Kidney (tissue), 14 donors: Measurements from ENCODE around the gene CPLX1. TPM values are rescaled to one million over a fixed set of nuclear protein-coding genes. Genes with fewer than 3 reads are reported as not detected.
"Not testable (repeated sequence)": the region's sequence is repeated elsewhere in the genome, so short reads cannot be mapped to it uniquely, and the experiment has no call there.

ENCODE experiments used
- DNase-seq, 5 donors: peaks; one replicate each; pipeline ENCODE4 v3.0.0-alpha.2; 2013 to 2020
- FAIRE-seq: peaks from 2 replicates; lab custom pipeline; 2012; peaks lifted over from hg19 to GRCh38; lab: Jason Lieb, UNC
- H3K27ac ChIP-seq, 2 donors: one replicate each; pipeline ENCODE4 v1.7.0; 2013; ENCODE audit warnings: low read depth in 2 of 2, low read length in 2 of 2, inconsistent platforms in 1 of 2
- H3K27me3 ChIP-seq: one replicate; pipeline ENCODE4 v1.7.1; 2013; ENCODE audit warnings: low read length, inconsistent platforms; ENCODE audit not compliant: control insufficient read depth, insufficient read depth
- H3K36me3 ChIP-seq, 3 donors: one replicate each; pipeline versions ENCODE4 v1.7.0 to v1.7.1; 2013; ENCODE audit warnings: low read length in 3 of 3, control low read depth in 1 of 3, inconsistent platforms in 1 of 3; ENCODE audit not compliant: insufficient read depth in 3 of 3, control insufficient read depth in 2 of 3
- H3K4me1 ChIP-seq, 3 donors: one replicate each; pipeline versions ENCODE4 v1.7.0 to v1.7.1; 2013; ENCODE audit warnings: low read length in 3 of 3, inconsistent platforms in 1 of 3, low read depth in 1 of 3; ENCODE audit not compliant: control insufficient read depth in 2 of 3, insufficient read depth in 2 of 3
- H3K4me3 ChIP-seq, 3 donors: one replicate each; pipeline versions ENCODE4 v1.7.0 to v1.8.1; 2013; ENCODE audit warnings: low read length in 3 of 3, control low read depth in 1 of 3, inconsistent platforms in 1 of 3
- H3K9ac ChIP-seq, 3 donors: one replicate each; pipeline versions ENCODE4 v1.7.0 to v1.7.1; 2013; ENCODE audit warnings: low read length in 3 of 3, control low read depth in 1 of 3, inconsistent platforms in 1 of 3
- H3K9me3 ChIP-seq, 3 donors: one replicate each; pipeline versions ENCODE4 v1.7.0 to v1.7.1; 2013; ENCODE audit warnings: low read length in 3 of 3, control low read depth in 1 of 3, inconsistent platforms in 1 of 3; ENCODE audit not compliant: control insufficient read depth in 2 of 3, insufficient read depth in 1 of 3
- intact Hi-C: fragments of 100-400 bp; cut with DNase I; formaldehyde crosslinking; loops from one replicate; pipeline ENCODE4 v1.11.1; 2022
- polyA plus RNA-seq: library from polyadenylated mRNA; stranded (reverse); fragments of 350-450 nt; fragmentation: Illumina TruSeq; extraction: RNeasy Lipid Tissue Mini Kit (QIAGEN cat#74804); gene quantifications from one replicate; pipeline ENCODE4 v1.2.3, GENCODE V29; 2014; ENCODE audit warnings: low read depth, low replicate concordance; ENCODE audit not compliant: insufficient read depth
- total RNA-seq: library from RNA; stranded (reverse); fragmentation: NEBNext Ultra II Directional; extraction: Animal tissue kit (Norgen Biotek cat#: 25700); gene quantifications from one replicate; pipeline ENCODE4 v1.2.1, GENCODE V29; 2021
- TF ChIP-seq, protein P1 (sequence below): IDR thresholded peaks from 3 replicates; pipeline ENCODE4 v1.5.1; 2012; ENCODE audit warnings: mild to moderate bottlenecking, moderate library complexity, borderline replicate concordance; ENCODE audit not compliant: insufficient read depth; ENCODE audit errors: extremely low read depth
- donor health status: control.
- donor health status: control.
- donor health status: control.
- donor health status: control.
- donor health status: control.
- donor health status: DM: yes; HTN: yes; CAD: no.
- donor health status: Normal renal cell carcinoma (clear cell type).

Gene CPLX1
- total and polyA plus RNA-seq, 2 donors from 2014 or later, result 3.9 to 10.2 TPM

DNA sequence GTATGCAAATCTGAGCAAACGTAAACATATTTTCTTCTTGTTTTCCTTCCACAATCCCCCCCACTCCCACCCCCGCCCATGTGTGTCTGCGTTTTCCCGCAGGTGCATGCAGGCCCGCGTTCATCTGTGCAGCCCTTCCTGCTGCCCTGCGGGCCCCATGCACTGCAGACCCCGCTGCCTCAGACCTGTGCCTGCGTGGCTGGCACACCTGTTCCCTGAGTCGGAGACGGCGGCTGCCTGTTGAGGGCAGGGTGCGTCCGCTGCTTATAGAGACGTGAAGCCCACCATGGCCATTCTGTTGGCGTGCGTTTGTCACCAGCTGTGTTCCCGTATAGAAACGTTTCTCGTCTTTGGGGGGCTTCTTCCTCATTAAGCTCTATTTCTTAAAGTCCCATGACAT is 68.8 kb downstream of the CPLX1 start:
- Histone ChIP-seq H3K4me3 (no peak overlapping the region), H3K27me3 (no peaks in the 10 kb centered on the region), H3K9ac (no peak overlapping the region), H3K4me1 (no peaks in the 10 kb centered on the region), H3K27ac (no peak overlapping the region), H3K9me3 (no peaks in the 10 kb centered on the region), H3K36me3 (peaks cover 0 to 7% (median 6%) of the 10 kb centered on the region in 3 donors)
- intact Hi-C loops, result no loop called here
- DNase-seq, result no peak
- TF ChIP-seq, protein P1, sequence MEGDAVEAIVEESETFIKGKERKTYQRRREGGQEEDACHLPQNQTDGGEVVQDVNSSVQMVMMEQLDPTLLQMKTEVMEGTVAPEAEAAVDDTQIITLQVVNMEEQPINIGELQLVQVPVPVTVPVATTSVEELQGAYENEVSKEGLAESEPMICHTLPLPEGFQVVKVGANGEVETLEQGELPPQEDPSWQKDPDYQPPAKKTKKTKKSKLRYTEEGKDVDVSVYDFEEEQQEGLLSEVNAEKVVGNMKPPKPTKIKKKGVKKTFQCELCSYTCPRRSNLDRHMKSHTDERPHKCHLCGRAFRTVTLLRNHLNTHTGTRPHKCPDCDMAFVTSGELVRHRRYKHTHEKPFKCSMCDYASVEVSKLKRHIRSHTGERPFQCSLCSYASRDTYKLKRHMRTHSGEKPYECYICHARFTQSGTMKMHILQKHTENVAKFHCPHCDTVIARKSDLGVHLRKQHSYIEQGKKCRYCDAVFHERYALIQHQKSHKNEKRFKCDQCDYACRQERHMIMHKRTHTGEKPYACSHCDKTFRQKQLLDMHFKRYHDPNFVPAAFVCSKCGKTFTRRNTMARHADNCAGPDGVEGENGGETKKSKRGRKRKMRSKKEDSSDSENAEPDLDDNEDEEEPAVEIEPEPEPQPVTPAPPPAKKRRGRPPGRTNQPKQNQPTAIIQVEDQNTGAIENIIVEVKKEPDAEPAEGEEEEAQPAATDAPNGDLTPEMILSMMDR, result no peak
- no peak for FAIRE-seq

DNA sequence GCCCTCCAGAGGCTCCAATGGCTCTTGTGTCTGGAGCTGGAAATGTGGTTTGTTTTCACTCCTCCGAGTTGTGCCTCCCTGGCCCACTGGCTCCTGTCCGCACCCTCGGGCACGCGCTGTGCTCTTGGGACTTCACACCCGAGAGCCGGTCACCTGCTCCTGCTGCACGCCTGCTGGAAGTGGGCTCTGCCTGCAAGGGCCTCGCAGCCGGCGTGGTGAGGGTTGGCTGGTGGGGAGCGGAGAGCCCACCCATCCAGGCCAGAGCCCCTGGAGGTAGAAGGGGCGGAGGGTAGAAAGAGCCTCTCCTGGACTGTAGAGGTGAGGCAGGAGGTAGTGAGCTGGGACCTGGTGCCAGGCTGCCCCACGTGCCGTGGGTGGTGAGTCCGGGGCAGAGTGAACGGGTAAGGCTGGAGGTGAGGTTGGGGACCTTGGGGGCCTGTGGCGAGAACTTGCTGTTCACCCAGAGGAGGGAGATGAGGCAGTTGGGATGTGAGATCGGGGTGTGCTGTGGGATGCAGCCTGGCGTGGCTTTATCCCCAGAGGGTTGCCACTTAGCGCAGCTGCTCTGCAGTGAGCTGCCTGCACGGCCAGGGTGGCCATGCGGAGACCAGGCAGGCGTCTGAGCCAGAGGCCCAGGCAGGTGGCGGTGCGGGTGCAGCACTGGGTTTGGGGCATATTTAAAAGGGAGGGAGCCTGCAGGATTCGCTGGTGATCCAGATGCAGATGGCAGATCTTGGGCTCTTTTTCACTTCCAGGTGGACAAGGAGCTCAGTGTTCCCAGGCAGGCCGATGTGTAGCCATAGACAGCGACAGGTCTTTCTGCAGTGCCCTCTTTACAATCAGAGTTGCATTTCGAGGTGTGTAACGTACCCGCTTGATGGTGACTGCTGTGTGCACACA is 71.5 kb downstream of the CPLX1 start:
- Histone ChIP-seq H3K27me3 (no peaks in the 10 kb centered on the region), H3K27ac (no peak overlapping the region), H3K9me3 (no peaks in the 10 kb centered on the region), H3K4me1 (no peaks in the 10 kb centered on the region), H3K4me3 (no peak overlapping the region), H3K9ac (no peak overlapping the region), H3K36me3 (peaks cover 0 to 6% (median 4%) of the 10 kb centered on the region in 3 donors)
- intact Hi-C loops, result no loop called here
- TF ChIP-seq, protein P1, result no peak
- no peak for FAIRE-seq
- no peak for DNase-seq

DNA sequence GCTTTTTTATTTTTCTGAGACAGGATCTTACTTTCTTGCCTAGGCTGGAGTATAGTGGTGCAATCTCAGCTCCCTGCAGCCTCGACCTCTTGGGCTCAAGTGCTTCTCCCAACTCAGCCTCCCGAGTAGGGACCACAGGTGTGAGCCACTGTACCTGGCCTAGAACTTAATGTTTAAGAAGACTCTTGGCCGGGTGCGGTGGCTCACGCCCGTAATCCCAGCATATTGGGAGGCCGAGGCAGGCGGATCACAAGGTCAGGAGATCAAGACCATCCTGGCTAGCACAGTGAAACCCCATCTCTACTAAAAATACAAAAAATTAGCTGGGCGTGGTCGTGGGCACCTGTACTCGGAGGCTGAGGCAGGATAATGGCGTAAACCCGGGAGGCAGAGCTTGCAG is 72.7 kb downstream of the CPLX1 start:
- DNase-seq, H3K36me3 ChIP-seq, intact Hi-C loops: not testable (repeated sequence)

GRCh38 chr4:752196-752861 is 73.6 kb downstream of the CPLX1 start:
- H3K4me1 ChIP-seq, result no peaks in the 10 kb centered on the region
- H3K27ac ChIP-seq, result no peak overlapping the region
- TF ChIP-seq, protein P1, result no peak
- intact Hi-C loops, result no loop called here
- H3K36me3 ChIP-seq, result peaks cover 0 to 9% (median 4%) of the 10 kb centered on the region in 3 donors
- no peak overlapping the region for H3K4me3 ChIP-seq
- H3K9ac ChIP-seq, result no peak overlapping the region
- H3K9me3 ChIP-seq, result no peaks in the 10 kb centered on the region
- no peak for FAIRE-seq
- H3K27me3 ChIP-seq, result no peaks in the 10 kb centered on the region
- DNase-seq, result no peak

More for the DNA sequence above, 72.7 kb downstream of the CPLX1 start:
- not testable (repeated sequence) for H3K9ac ChIP-seq, H3K27ac ChIP-seq, H3K4me1 ChIP-seq, H3K27me3 ChIP-seq, FAIRE-seq, H3K9me3 ChIP-seq, H3K4me3 ChIP-seq
